Endodermal cell (in vitro differentiated cells): ENCODE results near the gene CNGA3. TPM values are rescaled to one million over a fixed set of nuclear protein-coding genes. Genes with fewer than 3 reads are reported as not detected.

Experiments used
- DNase-seq: peaks from one replicate; pipeline ENCODE4 v3.0.0-alpha.2; 2017
- H3K27ac ChIP-seq: 2 replicates; pipeline ENCODE4 v1.5.1; 2013; ENCODE audit warnings: mild to moderate bottlenecking, low read depth, low read length, moderate library complexity
- H3K27me3 ChIP-seq: 2 replicates; pipeline ENCODE4 v1.6.1; 2013; ENCODE audit warnings: mild to moderate bottlenecking, low read length, moderate library complexity; ENCODE audit not compliant: insufficient read depth, control insufficient read depth, poor library complexity, severe bottlenecking
- H3K36me3 ChIP-seq: 2 replicates; pipeline ENCODE4 v1.7.0; 2013; ENCODE audit warnings: mild to moderate bottlenecking, low read length, moderate library complexity; ENCODE audit not compliant: control insufficient read depth, insufficient read depth
- H3K4me1 ChIP-seq: one replicate; pipeline ENCODE4 v1.7.0; 2013; ENCODE audit warnings: low read length; ENCODE audit not compliant: control insufficient read depth, insufficient read depth
- H3K4me3 ChIP-seq: 2 replicates; pipeline ENCODE4 v1.5.1; 2013; ENCODE audit warnings: mild to moderate bottlenecking, low read length, moderate library complexity
- H3K9ac ChIP-seq: 2 replicates; pipeline ENCODE4 v1.6.1; 2013; ENCODE audit warnings: mild to moderate bottlenecking, low read length, moderate library complexity; ENCODE audit not compliant: poor library complexity, severe bottlenecking; ENCODE audit errors: extremely low read depth
- H3K9me3 ChIP-seq: 2 replicates; pipeline ENCODE4 v1.6.1; 2013; ENCODE audit warnings: mild to moderate bottlenecking, low read length, moderate library complexity; ENCODE audit not compliant: control insufficient read depth
- H3K27ac Mint-ChIP-seq: 2 replicates; pipeline ENCODE4 v1.8.0; 2020; ENCODE audit warnings: mixed read lengths
- H3K27me3 Mint-ChIP-seq: 2 replicates; pipeline ENCODE4 v1.8.0; 2021; ENCODE audit warnings: mild to moderate bottlenecking, mixed read lengths; ENCODE audit not compliant: insufficient read depth
- H3K36me3 Mint-ChIP-seq: 2 replicates; pipeline ENCODE4 v1.8.0; 2020; ENCODE audit warnings: low read depth, mixed read lengths
- H3K4me1 Mint-ChIP-seq: 2 replicates; pipeline ENCODE4 v1.8.0; 2020; ENCODE audit warnings: mixed read lengths
- H3K4me3 Mint-ChIP-seq: 2 replicates; pipeline ENCODE4 v1.8.0; 2020; ENCODE audit warnings: mild to moderate bottlenecking, moderate library complexity, mixed read lengths
- H3K9me3 Mint-ChIP-seq: 2 replicates; pipeline ENCODE4 v1.8.0; 2020; ENCODE audit warnings: mild to moderate bottlenecking, mixed read lengths
- CTCF ChIP-seq: fragments of 200-600 bp; sonication (generic); conservative IDR thresholded peaks from 2 replicates; pipeline ENCODE4 v1.5.0; 2021; ENCODE audit warnings: antibody characterized with exemption, mild to moderate bottlenecking
- WGBS, 2 experiments: methylation state at CpG; one replicate each; pipeline versions ENCODE4 v1.1.5 to v1.1.7; 2013; ENCODE audit warnings: missing lambda C conversion rate in 2 of 2, mixed read lengths in 1 of 2; ENCODE audit not compliant: insufficient coverage in 1 of 2, insufficient read length in 1 of 2; 5-methylcytosine and 5-hydroxymethylcytosine counted together
- total RNA-seq, 2 donors: library from RNA; stranded (reverse); fragmentation: NEBNext Ultra II Directional in 1 of 2; extraction: Animal tissue kit (Norgen Biotek cat#: 25700) in 1 of 2; gene quantifications; 2 replicates in 1 of 2; 3 replicates in 1 of 2; pipeline ENCODE4 v1.2.1, GENCODE V29; 2021

Gene CNGA3
- total RNA-seq, 2 donors from 2014 or later, result 0.33 TPM; not detected in 1

- Mint-ChIP-seq H3K36me3 (peaks cover 8% of the 10 kb centered on the region), H3K4me3 (no peak overlapping the region), H3K4me1 (no peaks in the 10 kb centered on the region), H3K27ac (no peak overlapping the region), H3K27me3 (no peaks in the 10 kb centered on the region), H3K9me3 (peaks cover 48% of the 10 kb centered on the region)
- Histone ChIP-seq H3K27ac (no peak overlapping the region), H3K4me1 (no peaks in the 10 kb centered on the region), H3K9ac (no peak overlapping the region), H3K27me3 (no peaks in the 10 kb centered on the region), H3K36me3 (no peaks in the 10 kb centered on the region), H3K4me3 (no peak overlapping the region), H3K9me3 (peaks cover 56% of the 10 kb centered on the region)
- DNase-seq, result no peak
- TF ChIP-seq CTCF, result no peak
- WGBS, 2 experiments, result 83 to 90% methylated on average over 1 to 2 of the region's 2 CpGs
Observed at GRCh38 chr2:98419544-98419943, 73.3 kb downstream of the CNGA3 start.

GRCh38 chr2:98419977-98420725 lies 73.9 kb downstream of the CNGA3 start:
- Mint-ChIP-seq H3K4me3 (no peak overlapping the region), H3K36me3 (peaks cover 4% of the 10 kb centered on the region), H3K27ac (no peak overlapping the region), H3K9me3 (peaks cover 46% of the 10 kb centered on the region), H3K4me1 (no peaks in the 10 kb centered on the region), H3K27me3 (no peaks in the 10 kb centered on the region)
- Histone ChIP-seq H3K9ac (no peak overlapping the region), H3K4me1 (no peaks in the 10 kb centered on the region), H3K4me3 (no peak overlapping the region), H3K27me3 (no peaks in the 10 kb centered on the region), H3K36me3 (no peaks in the 10 kb centered on the region), H3K9me3 (peaks cover 49% of the 10 kb centered on the region), H3K27ac (no peak overlapping the region)
- no peak for TF ChIP-seq CTCF
- DNase-seq, result no peak
- WGBS, 2 experiments, result 96 to 97% methylated on average over 5 to 6 of the region's 6 CpGs

GRCh38 chr2:98422449-98422848 lies 76.2 kb downstream of the CNGA3 start:
- no peak overlapping the region for H3K4me3 Mint-ChIP-seq
- H3K27ac Mint-ChIP-seq, result no peak overlapping the region
- Histone ChIP-seq H3K27me3 (no peaks in the 10 kb centered on the region), H3K36me3 (no peaks in the 10 kb centered on the region), H3K4me3 (no peak overlapping the region), H3K4me1 (no peaks in the 10 kb centered on the region), H3K9me3 (peaks cover 32% of the 10 kb centered on the region), H3K27ac (no peak overlapping the region), H3K9ac (no peak overlapping the region)
- H3K9me3 Mint-ChIP-seq, result peaks cover 31% of the 10 kb centered on the region
- no peaks in the 10 kb centered on the region for H3K27me3 Mint-ChIP-seq
- no peak for TF ChIP-seq CTCF
- H3K4me1 Mint-ChIP-seq, result no peaks in the 10 kb centered on the region
- DNase-seq, result no peak
- peaks cover 4% of the 10 kb centered on the region for H3K36me3 Mint-ChIP-seq
